Measurements from ENCODE around the gene AIFM1.

- no peak for TF ChIP-seq CTCF (optimal IDR thresholded peaks at IDR 0.05 in 1 of 3, IDR thresholded peaks at IDR 0.05 in 1 of 3, conservative IDR thresholded peaks at IDR 0.05 in 1 of 3; ENCODE audit: extremely low read depth in 1 of 3, insufficient read depth in 2 of 3, low read length in 3 of 3)
- no peak for TF ChIP-seq EZH2 (IDR thresholded peaks at IDR 0.05; ENCODE audit: low read length)
Observed at GRCh38 chrX:130082244-130083106, 83.2 kb downstream of the AIFM1 start.
